BJ (cell line): ENCODE data around the gene ADRA1B. TPM values are rescaled to one million over a fixed set of nuclear protein-coding genes. Genes with fewer than 3 reads are reported as not detected.
A peak's percentile ranks its signal among the peaks of the same experiment; 100 is the strongest.

Experiments used
- CTCF ChIA-PET: fragments of 350-600 bp; formaldehyde crosslinking; extraction: SDS; loops from one replicate; lab custom pipeline; 2021; ENCODE audit warnings: antibody characterized with exemption, inconsistent platforms; lab: Yijun Ruan, JAX
- POLR2A ChIA-PET: fragments of 300-600 bp; sonication (Branson Sonifier 250); formaldehyde crosslinking; extraction: SDS; loops from one replicate; lab custom pipeline; 2021; ENCODE audit warnings: antibody characterized with exemption; lab: Charles Lee
- DNase-seq: peaks from one replicate; pipeline ENCODE4 v3.0.0-alpha.2; 2011; ENCODE audit warnings: low read depth
- H3K27me3 ChIP-seq: 2 replicates; pipeline ENCODE4 v1.6.0; 2011; ENCODE audit warnings: low read length; ENCODE audit not compliant: control insufficient read depth, insufficient read depth
- H3K36me3 ChIP-seq: 2 replicates; pipeline ENCODE4 v1.5.1; 2011; ENCODE audit warnings: low read length; ENCODE audit not compliant: control insufficient read depth, insufficient read depth
- H3K4me3 ChIP-seq: 2 replicates; pipeline ENCODE4 v1.5.1; 2011; ENCODE audit warnings: low read depth, mild to moderate bottlenecking, control low read depth, low read length
- polyA plus RNA-seq: library from polyadenylated mRNA; depleted of rRNA; stranded (reverse); fragments of >200 nt; gene quantifications from 2 replicates; pipeline ENCODE4 v1.2.3, GENCODE V29; 2011; rRNA removed
- small RNA-seq: library from RNA; depleted of rRNA; stranded (forward); fragments of <200 nt; gene quantifications from one replicate; pipeline ENCODE3, GENCODE V24; 2012; ENCODE audit warnings: low replicate concordance, low read depth; ENCODE audit not compliant: insufficient read length
- TF ChIP-seq, protein P1 (sequence below): IDR thresholded peaks from 2 replicates; pipeline ENCODE4 v1.5.1; 2011; ENCODE audit warnings: low read depth, mild to moderate bottlenecking, control low read depth, inconsistent platforms, low read length, moderate library complexity; ENCODE audit not compliant: insufficient read depth

Gene ADRA1B
- polyA plus RNA-seq, 1 experiment = 2.1 TPM

DNA sequence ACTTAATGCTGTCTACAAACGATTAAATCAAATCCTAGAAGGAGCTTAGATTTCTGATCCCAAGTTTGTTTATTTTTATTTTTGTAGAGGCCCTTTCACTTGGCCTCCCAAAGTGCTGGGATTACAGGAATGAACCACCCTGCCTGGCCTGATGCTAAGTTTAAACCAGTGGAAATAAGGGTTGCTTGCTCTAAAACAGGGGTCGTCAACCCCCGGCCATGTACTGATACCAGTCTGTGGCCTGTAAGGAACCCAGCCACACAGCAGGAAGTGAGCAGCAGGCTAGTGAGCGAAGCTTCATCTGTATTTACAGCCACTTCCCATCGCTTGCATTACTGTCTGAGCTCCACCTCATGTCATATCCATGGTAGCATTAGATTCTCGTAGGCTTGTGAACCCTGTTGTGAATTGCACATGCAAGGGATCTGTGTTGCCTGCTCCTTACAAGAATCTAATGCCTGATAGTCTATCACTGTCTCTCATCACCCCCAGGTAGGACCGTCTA is 104.0 kb downstream of the ADRA1B start:
- Histone ChIP-seq H3K36me3 (peaks cover 4% of the 10 kb centered on the region), H3K4me3 (no peak overlapping the region), H3K27me3 (no peaks in the 10 kb centered on the region)
- DNase-seq = no peak
- ChIA-PET CTCF (interaction anchor here (1.5 to 12.6 kb wide), 4 partner anchors 9 to 576 kb away, joined by 3 to 193 read pairs (median 22); partner anchors contain the start of gene TTC1), POLR2A (no interaction called here)
- TF ChIP-seq, protein P1, sequence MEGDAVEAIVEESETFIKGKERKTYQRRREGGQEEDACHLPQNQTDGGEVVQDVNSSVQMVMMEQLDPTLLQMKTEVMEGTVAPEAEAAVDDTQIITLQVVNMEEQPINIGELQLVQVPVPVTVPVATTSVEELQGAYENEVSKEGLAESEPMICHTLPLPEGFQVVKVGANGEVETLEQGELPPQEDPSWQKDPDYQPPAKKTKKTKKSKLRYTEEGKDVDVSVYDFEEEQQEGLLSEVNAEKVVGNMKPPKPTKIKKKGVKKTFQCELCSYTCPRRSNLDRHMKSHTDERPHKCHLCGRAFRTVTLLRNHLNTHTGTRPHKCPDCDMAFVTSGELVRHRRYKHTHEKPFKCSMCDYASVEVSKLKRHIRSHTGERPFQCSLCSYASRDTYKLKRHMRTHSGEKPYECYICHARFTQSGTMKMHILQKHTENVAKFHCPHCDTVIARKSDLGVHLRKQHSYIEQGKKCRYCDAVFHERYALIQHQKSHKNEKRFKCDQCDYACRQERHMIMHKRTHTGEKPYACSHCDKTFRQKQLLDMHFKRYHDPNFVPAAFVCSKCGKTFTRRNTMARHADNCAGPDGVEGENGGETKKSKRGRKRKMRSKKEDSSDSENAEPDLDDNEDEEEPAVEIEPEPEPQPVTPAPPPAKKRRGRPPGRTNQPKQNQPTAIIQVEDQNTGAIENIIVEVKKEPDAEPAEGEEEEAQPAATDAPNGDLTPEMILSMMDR = no peak

DNA sequence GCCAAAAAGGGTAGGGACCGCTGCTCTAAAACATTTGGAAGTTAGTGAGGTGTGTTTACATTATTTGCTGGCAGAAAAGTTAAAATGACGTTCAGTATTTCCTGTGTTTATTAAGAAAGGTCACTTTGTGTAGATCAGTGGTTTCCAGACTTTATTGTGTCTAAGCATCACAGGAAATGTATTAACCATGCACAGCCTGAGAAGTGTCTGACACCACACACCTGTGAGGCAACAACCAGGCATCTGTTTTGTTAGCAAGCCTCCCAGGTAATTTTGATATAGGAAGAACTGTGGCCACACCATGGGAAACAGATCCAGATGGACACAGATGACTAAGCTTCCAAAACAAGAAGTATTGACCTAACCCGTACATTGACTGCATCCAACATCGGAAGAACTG is 104.7 kb downstream of the ADRA1B start:
- Histone ChIP-seq H3K36me3 (peaks cover 4% of the 10 kb centered on the region), H3K27me3 (no peaks in the 10 kb centered on the region), H3K4me3 (no peak overlapping the region)
- POLR2A ChIA-PET = no interaction called here
- no peak for DNase-seq
- TF ChIP-seq, protein P1 = no peak
- CTCF ChIA-PET = interaction anchor here (0.6 to 12.6 kb wide), 12 partner anchors 10 to 576 kb away, joined by 3 to 193 read pairs (median 7); partner anchors contain the start of gene TTC1

DNA sequence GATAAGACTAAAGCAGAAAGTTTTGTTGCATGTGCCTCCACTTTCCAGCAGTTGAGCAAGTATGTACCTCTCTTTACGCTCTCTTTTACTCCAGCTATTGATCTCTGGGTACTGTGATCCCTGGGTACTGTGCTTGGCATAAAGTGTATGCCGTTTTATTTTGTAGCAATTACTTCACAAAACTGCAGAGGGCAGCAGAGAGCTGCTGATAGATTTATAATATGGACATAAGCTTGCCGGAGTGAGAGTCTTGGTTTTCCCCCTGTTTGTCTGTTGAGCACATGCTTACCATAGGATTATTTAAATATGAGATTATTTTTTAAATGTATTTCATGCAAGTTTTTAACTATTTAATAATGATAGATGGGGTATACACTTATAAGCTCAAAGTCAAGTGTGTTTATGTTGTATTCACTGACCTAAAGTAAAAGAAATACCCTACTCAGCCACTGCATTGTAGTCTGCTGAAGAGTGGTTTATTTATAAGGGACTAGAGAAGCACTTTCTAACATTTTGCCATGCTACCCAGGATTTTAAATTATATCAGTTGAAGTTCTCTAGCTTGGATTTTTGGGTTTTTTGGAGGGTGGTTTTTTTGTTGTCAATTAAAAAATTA is 105.7 kb downstream of the ADRA1B start:
- CTCF ChIA-PET = interaction anchor here (0.6 to 12.6 kb wide), 30 partner anchors 9 to 705 kb away, joined by 3 to 193 read pairs (median 5); partner anchors contain the start of genes C1QTNF2 and TTC1
- no peak for DNase-seq

More for the DNA sequence above, 105.7 kb downstream of the ADRA1B start:
- Histone ChIP-seq H3K27me3 (no peaks in the 10 kb centered on the region), H3K4me3 (no peak overlapping the region), H3K36me3 (peaks cover 4% of the 10 kb centered on the region)
- POLR2A ChIA-PET = interaction anchor here (0.5 kb wide), 1 partner anchor 377 kb away, joined by 4 read pairs; no protein-coding TSS in a partner anchor
- TF ChIP-seq, protein P1 = peak; percentile 69

Small RNAs within 50 kb of the gene (small RNA-seq; reads per million reads assigned to genes)
- gene RF00019 = not detected

Other genes starting within 250 kb of the ADRA1B start
- gene TTC1, start 92.7 kb downstream of the ADRA1B start, polyA plus RNA-seq = 23.2 and 37.4 TPM in 2 replicates
- gene PWWP2A, start 203.0 kb downstream of the ADRA1B start, polyA plus RNA-seq = 8.7 and 10.6 TPM in 2 replicates